Activated T-cell treated with anti-CD3 and anti-CD28 coated beads for 24 hours (primary cell): ENCODE measurements around the gene IGSF8.

Experiments used
- DNase-seq: peaks from one replicate; pipeline ENCODE4 v3.0.0-alpha.2; 2020; ENCODE audit warnings: low read depth

The IGSF8 gene

DNA sequence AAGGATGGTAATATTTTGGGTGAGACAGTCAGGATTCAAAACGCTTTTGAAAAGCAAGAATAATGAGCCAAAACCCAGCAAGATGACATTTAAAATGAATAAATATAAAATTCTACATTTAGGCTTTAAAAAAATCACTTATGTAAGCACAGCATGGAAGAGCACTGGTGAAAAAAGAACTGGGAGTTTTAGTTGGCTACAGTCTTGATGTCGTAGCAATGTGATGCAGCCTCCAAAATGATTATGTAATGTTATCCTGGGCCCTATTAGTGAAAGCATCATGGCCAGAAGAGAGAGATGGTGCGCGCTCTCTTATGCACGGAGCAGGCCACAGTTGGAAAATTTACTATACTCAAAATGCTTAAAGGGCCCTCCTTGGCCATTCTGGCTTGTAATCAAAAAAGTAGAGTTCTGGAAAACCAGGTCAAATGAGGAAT, 11.9 kb downstream of the IGSF8 start:
- no peak for DNase-seq

DNA sequence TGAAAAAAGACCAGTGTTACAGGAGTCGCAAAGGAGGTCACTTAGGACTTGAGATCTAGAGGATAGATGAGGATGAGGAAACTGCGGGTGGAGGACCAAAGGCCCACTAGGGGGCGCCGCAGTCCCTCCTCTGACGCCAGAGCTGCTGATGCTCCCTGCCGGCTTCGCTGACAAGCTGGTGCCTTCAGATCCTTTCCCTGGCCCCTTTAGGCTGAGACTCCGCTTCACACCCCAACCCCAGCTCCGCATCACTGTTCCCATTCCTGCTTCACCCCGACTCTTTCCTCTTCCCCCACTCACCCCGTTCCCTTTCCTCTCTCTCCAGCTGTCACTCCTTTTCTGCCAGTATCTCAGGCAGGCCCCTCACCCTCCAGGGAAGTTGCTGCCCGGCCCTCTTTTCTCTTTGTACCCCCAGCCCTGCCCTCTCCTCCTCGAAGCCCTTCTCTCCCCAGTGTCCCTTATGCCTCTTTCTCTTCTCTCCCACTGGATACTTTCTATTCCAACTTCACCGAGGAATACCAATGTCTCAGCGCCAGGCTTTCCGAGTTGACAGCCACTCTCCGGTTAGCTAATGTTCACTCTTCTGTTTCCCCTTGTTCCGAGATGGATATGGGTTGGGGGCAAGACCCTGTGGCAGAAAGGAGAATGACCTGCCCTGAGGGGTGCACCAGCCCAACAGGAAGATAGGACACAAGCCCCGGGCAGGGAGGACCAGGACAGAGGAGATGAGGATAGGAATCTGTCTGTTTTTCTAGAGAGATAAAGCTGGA, 12.5 kb downstream of the IGSF8 start:
- DNase-seq, result peak; percentile 52

DNA sequence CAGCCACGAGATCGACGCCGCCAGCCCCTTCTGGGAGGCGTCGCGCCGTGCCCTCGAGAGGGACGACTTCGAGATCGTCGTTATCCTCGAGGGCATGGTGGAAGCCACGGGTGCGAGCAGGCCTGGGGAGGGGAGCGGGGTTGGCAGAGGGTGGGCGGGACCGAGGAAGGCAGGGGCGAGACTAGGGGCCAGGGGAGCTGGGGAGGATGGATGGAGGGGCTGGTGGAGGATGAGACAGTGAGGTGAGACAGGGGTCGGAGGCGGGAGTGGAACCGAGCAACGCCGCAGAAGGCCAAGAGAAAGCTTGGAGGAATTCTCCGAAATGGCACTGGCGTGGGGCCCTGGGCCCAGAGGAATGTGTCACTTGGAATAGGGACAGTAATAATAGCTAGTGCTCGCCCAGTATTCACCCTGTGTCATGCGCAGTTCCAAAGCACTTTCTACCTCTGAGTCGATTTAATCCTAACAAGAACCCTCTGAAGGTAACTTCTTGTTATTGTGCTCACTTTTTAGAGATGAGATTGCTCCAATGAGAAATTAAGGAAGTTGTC, 13.6 kb downstream of the IGSF8 start:
- DNase-seq, result no peak

DNA sequence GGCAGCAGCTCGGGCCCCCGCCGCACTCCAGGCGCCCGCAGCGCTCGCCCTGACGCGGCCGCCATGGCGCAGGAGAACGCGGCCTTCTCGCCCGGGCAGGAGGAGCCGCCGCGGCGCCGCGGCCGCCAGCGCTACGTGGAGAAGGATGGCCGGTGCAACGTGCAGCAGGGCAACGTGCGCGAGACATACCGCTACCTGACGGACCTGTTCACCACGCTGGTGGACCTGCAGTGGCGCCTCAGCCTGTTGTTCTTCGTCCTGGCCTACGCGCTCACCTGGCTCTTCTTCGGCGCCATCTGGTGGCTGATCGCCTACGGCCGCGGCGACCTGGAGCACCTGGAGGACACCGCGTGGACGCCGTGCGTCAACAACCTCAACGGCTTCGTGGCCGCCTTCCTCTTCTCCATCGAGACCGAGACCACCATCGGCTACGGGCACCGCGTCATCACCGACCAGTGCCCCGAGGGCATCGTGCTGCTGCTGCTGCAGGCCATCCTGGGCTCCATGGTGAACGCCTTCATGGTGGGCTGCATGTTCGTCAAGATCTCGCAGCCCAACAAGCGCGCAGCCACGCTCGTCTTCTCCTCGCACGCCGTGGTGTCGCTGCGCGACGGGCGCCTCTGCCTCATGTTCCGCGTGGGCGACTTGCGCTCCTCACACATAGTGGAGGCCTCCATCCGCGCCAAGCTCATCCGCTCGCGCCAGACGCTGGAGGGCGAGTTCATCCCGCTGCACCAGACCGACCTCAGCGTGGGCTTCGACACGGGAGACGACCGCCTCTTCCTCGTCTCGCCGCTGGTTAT, 14.2 kb downstream of the IGSF8 start:
- DNase-seq, result peak; percentile 61

DNA sequence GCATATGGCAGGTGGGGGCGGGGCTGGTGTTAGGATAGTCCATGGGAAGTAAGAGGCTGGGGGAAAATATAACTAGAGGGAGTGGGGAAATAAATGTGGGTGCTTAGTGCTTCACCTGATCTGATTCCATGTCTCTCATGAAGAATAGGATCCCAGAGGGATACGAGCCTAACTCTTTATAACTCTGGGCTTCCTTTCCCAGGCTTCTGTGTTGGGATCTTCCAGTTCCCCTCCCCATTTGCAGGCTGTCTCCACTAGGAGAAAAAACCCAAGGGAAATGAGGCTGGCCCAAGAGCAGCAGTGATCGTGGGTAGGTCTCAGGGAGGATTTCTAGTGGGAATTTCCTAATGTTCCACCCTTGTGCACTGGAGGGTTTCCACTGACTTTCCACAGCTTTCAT, 15.5 kb downstream of the IGSF8 start:
- no peak for DNase-seq

DNA sequence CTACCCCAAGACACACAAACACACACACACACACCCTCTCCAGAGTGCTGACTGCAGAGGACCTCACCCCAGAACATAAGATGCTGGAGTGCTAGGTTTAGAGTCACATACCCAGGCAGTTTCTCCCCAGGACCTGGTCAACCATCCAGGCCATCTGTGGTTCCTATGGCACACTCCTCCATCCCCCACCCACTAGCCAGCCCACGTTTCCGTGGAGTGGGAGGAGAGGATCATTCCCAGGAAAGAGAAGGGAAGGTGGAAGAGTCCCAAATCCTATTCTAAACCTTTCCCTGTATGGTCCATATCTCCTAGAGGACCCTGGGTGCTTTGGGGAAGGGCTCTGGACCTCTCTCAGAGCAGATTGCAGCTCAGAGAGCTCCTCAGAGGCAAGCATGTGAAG, 15.9 kb downstream of the IGSF8 start:
- DNase-seq, result no peak

DNA sequence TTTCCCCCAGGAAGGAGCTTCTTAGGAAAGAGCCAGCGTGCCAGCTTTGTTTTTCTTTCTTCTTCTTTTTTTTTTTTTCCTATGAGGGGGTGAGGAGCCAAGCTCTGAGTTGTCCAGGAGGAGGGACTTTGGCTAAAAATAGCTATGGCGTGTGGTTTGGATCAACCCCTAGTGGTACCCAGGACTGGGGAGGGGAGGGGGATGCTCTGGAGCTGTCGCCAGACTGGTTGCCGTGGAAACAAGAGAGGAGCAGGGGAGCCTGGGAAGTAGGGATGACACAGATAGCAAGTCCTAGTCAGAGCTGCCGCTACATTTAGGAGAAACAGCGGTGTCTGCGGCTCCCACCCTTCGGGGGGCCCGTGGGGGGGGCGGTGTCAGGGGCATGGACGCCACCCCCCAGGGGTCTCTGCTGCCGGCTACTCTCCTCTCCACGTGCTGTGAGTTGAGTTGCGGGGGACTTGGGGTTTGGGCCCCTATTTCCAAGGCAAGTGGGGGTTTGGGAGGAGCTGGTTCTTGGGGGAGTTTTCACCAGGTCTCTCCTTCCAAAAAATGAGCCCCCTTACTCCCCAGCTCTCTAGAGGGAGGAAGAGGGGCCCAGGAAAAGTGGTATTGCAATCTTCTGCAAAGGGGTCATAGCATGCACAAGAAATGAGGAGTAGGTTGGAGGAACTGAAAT, 17.0 kb downstream of the IGSF8 start, which contains the start of gene KCNJ9:
KCNJ9 (plus strand) TSS at position 278 of the 676 bp plus-strand sequence. CDS start 2,493 bp downstream, outside the sequence.
- DNase-seq, result no peak

DNA sequence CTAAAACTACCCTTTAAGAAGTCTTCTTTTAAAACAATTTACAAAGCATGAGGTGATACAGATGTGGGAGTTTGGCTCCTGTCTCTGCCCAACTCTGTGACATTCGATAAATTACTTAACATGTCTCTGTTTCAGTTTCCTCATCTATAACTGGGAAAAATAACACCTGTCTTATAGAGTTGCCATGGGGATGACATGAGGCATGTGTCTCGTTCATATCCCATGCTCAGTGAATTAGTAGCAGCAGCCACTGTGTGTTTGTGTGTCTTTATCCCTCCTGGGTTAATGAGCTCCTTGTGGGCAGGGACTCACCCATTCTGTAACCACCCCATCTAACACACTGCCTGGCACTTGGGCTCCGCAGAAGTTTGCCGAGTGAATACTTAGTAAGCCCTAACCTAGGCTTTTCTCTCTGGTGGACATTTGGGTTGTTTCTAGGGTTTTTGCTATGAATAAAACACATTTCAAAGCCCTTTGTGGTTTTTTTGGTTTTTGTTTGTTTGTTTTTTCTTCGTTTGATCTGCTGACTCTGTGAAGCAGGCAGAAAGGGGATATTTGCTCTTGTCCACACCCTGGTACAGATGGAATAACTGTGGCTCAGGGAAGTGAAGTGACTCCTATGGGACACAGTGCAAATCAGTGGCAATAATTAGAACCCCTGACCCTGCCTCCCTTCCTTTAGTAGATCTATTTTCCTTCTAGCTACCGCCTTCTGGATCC, 17.9 kb downstream of the IGSF8 start:
- DNase-seq, result no peak

DNA sequence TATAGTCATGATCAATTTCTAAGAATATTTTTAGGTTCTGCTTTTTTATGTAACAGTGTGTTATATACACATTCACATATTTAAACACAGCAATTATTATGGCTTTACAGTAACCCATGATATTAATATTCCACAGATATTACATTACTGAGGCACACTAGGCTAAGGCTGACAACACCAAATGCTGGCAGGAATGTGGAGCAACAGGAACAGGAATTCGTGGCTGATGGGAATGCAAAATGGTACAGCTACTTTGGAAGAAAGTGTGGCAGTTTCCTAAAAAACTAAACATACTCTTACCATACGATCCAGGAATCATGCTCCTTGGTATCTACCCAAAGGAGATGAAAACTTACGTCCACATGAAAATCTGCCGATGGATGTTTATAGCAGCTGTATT, 19.0 kb downstream of the IGSF8 start:
- no peak for DNase-seq

DNA sequence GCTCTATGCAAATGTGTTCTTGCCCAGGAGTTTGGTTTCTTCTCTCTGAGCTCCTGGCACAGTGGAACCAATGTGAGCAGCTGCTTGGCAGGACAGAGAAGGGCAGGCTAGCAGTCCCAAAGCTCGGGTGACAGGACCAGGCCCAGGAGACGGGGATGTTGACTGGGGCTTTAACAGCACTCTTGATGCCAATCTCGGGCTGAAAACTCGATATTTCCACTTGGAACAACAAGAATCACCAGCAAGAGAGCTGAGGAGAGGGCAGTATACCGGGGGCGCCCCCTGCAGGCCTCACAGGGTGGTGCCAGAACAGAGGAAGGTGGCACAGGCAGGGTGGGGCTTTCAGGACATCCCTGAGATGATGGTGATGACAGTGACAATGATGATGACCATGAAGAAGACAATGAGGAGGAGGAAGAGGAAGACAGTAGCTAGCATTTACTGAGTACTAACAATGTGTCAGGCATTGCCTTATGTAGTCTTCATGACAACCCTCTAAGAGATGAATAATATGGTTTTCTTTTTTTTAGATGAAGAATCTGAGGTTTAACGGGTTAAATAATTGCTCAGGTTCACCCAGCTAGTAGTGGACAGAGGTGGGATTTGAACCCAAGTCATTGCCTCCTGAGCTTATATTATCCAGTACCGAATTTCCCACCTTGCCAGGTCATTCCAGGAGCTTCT, 19.8 kb downstream of the IGSF8 start:
- DNase-seq, result peak; percentile 47

DNA sequence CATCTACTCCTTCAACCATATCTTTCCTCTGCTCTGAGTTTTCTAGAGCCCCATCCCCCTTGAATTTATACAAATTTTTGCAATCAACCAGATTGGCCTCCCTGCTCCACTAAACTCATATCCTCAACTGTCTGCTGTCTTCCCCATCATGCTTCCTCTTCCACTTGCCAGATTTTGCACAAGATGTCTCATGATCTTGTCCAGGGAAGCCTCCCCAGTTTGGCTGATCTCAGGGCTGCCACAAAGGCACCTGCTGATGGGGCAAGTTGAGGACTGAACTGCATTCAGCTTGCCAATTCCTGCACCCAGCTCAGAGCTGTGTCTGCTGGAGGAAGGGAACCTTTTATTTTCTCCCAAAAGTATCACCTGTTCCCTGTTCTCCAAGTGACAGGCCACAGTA, 20.9 kb downstream of the IGSF8 start:
- DNase-seq, result no peak

DNA sequence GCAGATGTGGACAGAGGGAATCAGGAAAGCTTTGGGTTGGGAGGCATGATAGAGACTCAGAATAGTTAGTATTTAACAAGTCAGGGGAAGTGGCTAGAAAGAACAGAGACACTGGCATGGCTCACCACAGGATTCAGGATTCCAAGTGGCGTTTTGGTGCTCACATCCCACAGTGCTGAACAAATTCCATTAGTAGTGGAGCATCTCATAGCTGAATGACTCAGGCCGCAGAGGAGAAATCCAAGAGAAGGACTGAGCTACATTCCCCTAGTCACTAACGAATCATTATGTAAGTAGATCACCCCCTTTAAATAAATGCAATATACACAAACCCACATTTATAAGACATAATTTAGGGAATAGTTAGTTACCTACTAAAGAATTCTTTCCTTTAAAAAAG, 22.1 kb downstream of the IGSF8 start:
- no peak for DNase-seq

DNA sequence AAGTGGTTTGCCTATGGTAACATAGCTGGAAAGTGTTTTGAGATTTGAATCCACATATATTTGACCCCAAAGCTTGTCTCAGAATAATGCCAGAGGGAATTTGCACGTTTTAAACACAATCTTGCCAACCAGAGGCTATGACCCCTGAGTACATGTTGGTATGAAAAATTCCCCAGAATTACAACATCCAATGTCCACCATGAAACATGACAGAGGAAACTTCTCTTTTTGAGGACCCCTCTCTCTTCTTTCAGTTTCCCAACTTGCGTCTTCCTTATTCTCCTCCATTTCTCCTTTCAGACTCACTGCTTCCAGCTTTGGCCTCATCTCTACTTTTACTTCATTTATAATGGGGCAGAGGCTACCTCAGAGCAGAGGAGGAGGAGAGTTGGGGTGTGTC, 22.6 kb downstream of the IGSF8 start:
- DNase-seq, result no peak

DNA sequence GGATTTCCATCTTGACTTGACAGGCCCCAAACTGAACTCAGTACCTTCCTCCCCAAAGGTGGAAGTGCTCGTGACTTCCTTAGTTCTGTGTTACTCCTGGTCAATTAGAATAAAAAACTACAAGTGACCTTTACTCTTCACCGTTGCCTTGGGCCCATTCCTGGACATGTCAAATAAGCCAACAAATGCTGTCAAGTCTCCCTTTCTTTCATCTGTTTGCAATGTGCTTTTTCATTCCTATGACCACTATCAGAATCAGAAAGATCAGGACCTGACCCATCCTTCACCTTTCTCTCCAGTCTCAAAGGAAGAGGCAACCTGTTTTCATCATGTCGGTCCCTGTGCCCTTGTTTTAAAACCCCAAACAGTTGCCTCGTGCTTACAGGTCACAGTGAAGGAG, 23.6 kb downstream of the IGSF8 start:
- DNase-seq, result no peak

DNA sequence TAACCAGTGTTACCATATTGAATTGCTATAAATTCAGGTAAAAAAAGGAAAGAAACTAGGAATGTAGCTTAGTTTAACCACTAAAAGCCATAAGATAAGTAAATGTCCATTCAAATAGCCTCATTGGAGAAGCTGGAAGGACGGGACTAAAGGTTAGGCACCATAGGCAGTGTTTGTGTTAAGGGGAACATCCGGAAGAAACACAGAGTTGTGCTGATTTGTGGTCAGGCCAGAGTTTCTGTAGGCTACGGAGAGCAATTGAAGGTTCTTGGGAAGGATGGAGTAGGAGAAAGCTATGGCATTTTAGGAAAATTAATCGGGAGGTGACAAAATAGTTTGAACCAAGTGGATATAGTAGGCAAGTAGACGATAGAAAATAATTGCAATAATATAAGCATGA, 27.1 kb downstream of the IGSF8 start:
- DNase-seq, result no peak

DNA sequence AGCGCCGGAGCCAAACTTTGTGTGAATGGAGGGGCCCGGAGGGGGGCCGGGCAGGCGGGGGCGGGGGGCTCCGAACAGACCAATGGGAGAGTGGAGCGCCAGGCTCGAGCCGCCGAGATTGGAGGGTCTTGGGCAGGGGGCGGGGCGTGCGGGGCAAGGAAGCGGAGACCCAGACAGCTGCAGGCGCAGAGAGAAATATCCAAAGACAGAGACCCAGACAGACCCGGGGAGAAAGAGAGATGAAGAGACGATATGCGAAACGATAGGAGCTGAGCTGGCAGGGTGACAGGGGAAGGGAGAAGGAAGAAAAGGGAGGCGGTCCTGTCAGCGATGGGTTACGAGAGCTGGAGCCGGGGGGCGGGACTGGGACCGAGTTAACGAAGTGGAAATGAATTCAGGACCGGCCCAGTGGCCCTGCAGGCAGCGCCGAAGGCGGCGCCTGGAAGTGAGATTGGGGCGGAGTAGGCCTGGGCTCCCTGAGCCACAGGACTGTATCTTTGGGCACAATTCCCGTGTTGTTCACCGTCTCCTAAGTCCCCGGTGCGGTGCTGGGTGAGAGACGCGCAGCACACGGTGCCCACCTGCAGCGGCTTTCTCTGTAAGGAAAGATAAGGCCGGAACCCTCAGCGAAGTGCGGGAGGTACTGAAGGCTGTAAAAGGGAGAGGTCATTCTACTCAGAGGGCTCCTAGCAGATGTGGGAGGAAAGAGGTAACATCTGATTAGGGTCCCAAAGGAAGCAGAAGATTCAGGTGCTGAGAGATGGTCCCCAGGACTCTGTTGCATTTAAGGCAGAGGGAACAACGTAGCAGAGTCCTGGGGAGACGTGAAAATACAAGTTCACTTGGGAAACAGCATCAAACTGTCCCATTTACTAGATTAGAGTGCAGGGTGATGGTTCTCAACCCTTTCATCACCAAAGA, 27.9 kb downstream of the IGSF8 start:
- DNase-seq, result peak; percentile 46

DNA sequence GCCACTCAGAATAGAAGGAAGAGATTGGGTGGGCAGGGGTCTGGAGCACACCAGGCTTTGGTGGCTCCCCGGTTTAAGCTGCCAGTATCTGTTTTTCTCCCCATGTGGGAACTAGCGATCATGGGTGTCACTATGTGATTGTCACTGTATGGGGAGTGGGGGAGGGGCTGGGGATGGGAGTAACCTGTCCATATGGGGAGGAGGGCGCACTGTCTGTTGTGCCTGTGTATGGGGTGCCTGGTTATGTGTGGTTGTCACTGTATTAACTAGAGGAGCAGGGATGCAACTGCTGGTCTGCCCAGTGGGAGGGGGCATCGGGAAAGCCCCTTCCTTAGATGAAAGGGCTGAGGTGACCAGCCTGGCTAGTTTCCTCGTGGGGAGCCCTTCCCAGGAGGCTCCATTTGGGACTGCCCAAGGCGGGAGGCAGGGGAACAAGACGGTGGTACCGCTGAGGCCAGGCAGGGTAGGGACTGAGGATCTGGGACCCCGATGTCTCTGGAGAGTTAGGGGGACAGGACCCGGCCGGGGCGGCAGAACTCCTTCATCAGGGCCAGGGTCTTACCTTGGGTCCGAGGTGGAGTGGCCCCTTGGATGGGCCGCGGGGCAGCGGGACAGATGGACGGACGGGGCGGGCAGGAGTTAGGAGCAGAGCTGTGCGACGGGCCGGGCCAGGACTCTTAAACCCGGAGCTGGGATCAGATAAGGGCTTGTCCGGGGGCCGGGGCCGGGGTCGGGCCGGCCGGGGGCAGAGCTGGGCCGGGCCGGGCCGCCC, 28.8 kb downstream of the IGSF8 start, which contains the start of gene KCNJ10:
KCNJ10 (minus strand) TSS at position 701 of the 772 bp plus-strand sequence. CDS start 27,628 bp downstream, outside the sequence.
- no peak for DNase-seq

DNA sequence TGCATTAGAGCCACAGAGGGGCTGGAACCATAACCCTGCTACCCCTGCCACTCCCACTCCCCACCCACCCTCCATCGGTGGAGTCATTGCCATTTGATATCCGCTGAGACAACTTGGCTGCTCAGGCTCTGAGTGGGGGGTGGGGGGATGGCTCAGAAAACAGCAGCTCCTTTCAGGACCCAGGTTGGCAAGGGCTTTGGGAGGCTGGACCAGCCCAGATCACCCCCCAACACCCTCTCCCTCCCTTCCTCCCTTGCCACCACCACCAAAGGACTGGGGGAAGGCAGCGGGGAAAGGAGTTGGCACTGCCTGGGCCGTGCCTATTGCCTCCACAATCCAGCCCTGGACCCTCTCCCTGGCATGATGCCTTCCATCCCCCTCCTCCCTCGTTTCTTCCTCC, 30.2 kb downstream of the IGSF8 start:
- no peak for DNase-seq
